GM12892 (cell line): ENCODE data around the gene DLG2.

ENCODE experiments used
- POLR2A ChIP-seq: IDR thresholded peaks from 2 replicates; pipeline ENCODE4 v1.6.1; 2011; ENCODE audit warnings: low read depth, low read length, control low read depth
- POLR2AphosphoS5 ChIP-seq: IDR thresholded peaks from 2 replicates; pipeline ENCODE4 v1.6.1; 2011; ENCODE audit warnings: low read depth, low read length, control low read depth
- TAF1 ChIP-seq: IDR thresholded peaks from 2 replicates; pipeline ENCODE4 v1.6.1; 2011; ENCODE audit warnings: low read depth, mild to moderate bottlenecking, control low read depth, low read length, borderline replicate concordance

DNA sequence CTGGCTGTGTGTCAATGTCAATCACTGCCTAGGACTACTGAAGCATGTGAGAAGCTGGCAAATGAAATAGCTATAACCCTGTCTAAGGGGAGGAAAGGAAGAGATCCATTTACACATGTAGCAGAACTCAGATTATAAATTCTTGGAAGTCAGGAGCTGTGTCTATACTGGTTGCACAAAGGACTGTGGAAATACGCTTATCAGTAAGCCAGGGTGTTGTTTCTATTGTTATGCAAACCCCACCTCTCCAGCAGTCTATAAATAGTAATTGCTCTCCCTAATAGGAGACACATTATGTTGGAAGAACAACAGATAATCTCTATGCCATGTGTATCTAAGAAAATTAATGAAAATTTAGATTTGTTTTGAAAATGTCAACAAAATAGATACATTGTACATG, 1647.6 kb downstream of the DLG2 start:
- TF ChIP-seq POLR2A: no peak
- no peak for TF ChIP-seq TAF1
- TF ChIP-seq POLR2AphosphoS5: no peak
